Uterus (tissue), 4 donors: ENCODE measurements around the gene LRRC3. TPM values are rescaled to one million over a fixed set of nuclear protein-coding genes. Genes with fewer than 3 reads are reported as not detected.

ENCODE experiments used
- DNase-seq, 2 donors: peaks; one replicate each; pipeline ENCODE4 v3.0.0-alpha.2; 2019 to 2020
- H3K27ac ChIP-seq, 2 donors: fragments of 200-600 bp; sonication (generic); 1 replicate in 1 of 2; 2 replicates in 1 of 2; pipeline ENCODE4 v1.5.1; 2016 to 2018
- H3K27me3 ChIP-seq, 2 donors: fragments of 200-600 bp; sonication (generic); one replicate each; pipeline ENCODE4 v1.5.1; 2018 to 2019; ENCODE audit warnings: control low read depth in 1 of 2
- H3K36me3 ChIP-seq, 2 donors: fragments of 200-600 bp; sonication (generic); one replicate each; pipeline ENCODE4 v1.5.1; 2019; ENCODE audit warnings: control low read depth in 1 of 2
- H3K4me1 ChIP-seq, 2 donors: fragments of 200-600 bp; sonication (generic); one replicate each; pipeline ENCODE4 v1.5.1; 2018 to 2019; ENCODE audit warnings: control low read depth in 1 of 2
- H3K4me3 ChIP-seq, 2 donors: fragments of 200-600 bp; sonication (generic); 1 replicate in 1 of 2; 2 replicates in 1 of 2; pipeline ENCODE4 v1.5.1; 2018 to 2019; ENCODE audit warnings: mild to moderate bottlenecking in 1 of 2
- H3K9me3 ChIP-seq, 2 donors: fragments of 200-600 bp; sonication (generic); one replicate each; pipeline ENCODE4 v1.5.1; 2019; ENCODE audit warnings: control low read depth in 1 of 2
- POLR2A ChIP-seq, 2 donors: fragments of 450-650 bp; IDR thresholded peaks; one replicate each; pipeline ENCODE4 v1.6.1; 2016; ENCODE audit warnings: antibody characterized with exemption in 2 of 2, mild to moderate bottlenecking in 1 of 2, moderate library complexity in 1 of 2
- intact Hi-C: fragments of 100-400 bp; cut with DNase I; formaldehyde crosslinking; loops from one replicate; pipeline ENCODE4 v1.15.1; 2023; ENCODE audit warnings: low total_unique reads
- total RNA-seq, 4 donors: library from RNA; depleted of rRNA in 3 of 4; stranded (reverse); fragments of >200 nt in 3 of 4; gene quantifications; one replicate each; pipeline versions ENCODE4 v1.1.0 to v1.2.4, GENCODE V29; 2014 to 2023
- TF ChIP-seq, protein P1 (sequence below), 4 experiments: fragments of 200-600 bp in 2 of 4; fragments of 450-650 bp in 2 of 4; sonication (generic) in 2 of 4; IDR thresholded peaks; one replicate each; pipeline ENCODE4 v1.5.1; 2016 to 2019; ENCODE audit warnings: antibody characterized with exemption in 4 of 4, mild to moderate bottlenecking in 2 of 4, moderate library complexity in 1 of 4
- donor health status: DM: yes; HTN: yes; CAD: no.

The LRRC3 gene
- total RNA-seq, 4 donors from 2014 or later = under 0.01 to 2.3 (median 2.3) TPM; not detected in 1

DNA sequence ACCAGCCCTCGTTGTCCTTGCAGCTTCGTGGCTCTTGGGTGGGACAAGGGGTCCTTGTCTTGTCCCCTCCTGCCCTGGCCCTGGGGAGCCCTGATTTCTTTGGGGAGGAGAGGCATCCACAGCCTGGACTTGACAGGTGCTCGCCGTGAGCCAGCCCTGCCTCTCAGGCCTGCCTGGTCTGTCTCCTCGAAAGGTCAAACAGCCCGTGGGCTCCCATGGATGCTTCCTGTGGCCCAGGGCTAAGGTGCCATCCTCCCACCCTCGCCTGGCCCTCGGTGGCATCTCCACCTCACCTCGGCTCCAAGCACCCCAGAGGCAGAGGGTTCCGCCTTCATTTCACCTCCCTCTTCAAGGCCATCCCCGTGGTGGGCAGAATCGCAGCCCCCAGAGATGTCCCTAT, 9.0 kb downstream of the LRRC3 start:
- intact Hi-C loops = no loop called here
- H3K36me3 ChIP-seq = no peaks in the 10 kb centered on the region
- no peak overlapping the region for H3K4me3 ChIP-seq
- no peaks in the 10 kb centered on the region for H3K9me3 ChIP-seq
- no peak for DNase-seq
- no peak overlapping the region for H3K27ac ChIP-seq
- H3K27me3 ChIP-seq = no peaks in the 10 kb centered on the region
- TF ChIP-seq POLR2A (IDR thresholded peaks at IDR 0.05) = no peak
- TF ChIP-seq, protein P1, sequence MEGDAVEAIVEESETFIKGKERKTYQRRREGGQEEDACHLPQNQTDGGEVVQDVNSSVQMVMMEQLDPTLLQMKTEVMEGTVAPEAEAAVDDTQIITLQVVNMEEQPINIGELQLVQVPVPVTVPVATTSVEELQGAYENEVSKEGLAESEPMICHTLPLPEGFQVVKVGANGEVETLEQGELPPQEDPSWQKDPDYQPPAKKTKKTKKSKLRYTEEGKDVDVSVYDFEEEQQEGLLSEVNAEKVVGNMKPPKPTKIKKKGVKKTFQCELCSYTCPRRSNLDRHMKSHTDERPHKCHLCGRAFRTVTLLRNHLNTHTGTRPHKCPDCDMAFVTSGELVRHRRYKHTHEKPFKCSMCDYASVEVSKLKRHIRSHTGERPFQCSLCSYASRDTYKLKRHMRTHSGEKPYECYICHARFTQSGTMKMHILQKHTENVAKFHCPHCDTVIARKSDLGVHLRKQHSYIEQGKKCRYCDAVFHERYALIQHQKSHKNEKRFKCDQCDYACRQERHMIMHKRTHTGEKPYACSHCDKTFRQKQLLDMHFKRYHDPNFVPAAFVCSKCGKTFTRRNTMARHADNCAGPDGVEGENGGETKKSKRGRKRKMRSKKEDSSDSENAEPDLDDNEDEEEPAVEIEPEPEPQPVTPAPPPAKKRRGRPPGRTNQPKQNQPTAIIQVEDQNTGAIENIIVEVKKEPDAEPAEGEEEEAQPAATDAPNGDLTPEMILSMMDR (IDR thresholded peaks at IDR 0.05) = no peak
- H3K4me1 ChIP-seq = no peaks in the 10 kb centered on the region

DNA sequence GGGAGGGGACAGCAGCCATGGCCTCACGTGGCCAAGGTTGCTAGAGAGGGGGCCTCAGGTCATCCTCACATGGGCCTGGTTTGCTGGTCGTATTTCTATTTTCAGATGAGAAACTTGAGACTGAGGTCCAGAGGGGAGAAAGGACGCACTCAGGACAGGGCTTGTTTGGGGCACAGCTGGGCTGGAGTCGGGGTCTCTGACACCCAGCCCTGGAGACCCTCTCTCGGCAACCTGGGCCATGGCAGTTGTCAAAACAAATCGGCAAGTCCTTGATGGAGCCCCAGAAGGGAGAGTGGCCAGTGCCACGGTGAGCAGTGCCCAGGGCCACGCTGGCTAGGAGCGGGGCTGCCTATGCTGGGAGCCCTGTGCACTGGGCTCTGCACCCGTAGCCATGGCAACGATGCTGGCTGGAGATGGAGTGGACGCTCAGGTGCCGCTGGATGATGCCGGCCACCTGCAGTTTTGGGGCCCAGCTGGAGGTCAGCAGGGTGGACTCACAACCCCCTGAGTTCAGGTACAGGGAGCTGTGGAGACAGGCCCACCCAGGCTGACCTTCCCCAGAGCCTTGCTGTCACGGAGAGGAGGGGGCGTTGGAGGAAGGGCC, 11.1 kb downstream of the LRRC3 start:
- H3K36me3 ChIP-seq = no peaks in the 10 kb centered on the region
- no peaks in the 10 kb centered on the region for H3K27me3 ChIP-seq
- intact Hi-C loops = no loop called here
- TF ChIP-seq, protein P1 (IDR thresholded peaks at IDR 0.05) = no peak
- no peak for TF ChIP-seq POLR2A (IDR thresholded peaks at IDR 0.05)
- H3K9me3 ChIP-seq = no peaks in the 10 kb centered on the region
- no peaks in the 10 kb centered on the region for H3K4me1 ChIP-seq
- no peak overlapping the region for H3K4me3 ChIP-seq
- DNase-seq = no peak
- no peak overlapping the region for H3K27ac ChIP-seq

DNA sequence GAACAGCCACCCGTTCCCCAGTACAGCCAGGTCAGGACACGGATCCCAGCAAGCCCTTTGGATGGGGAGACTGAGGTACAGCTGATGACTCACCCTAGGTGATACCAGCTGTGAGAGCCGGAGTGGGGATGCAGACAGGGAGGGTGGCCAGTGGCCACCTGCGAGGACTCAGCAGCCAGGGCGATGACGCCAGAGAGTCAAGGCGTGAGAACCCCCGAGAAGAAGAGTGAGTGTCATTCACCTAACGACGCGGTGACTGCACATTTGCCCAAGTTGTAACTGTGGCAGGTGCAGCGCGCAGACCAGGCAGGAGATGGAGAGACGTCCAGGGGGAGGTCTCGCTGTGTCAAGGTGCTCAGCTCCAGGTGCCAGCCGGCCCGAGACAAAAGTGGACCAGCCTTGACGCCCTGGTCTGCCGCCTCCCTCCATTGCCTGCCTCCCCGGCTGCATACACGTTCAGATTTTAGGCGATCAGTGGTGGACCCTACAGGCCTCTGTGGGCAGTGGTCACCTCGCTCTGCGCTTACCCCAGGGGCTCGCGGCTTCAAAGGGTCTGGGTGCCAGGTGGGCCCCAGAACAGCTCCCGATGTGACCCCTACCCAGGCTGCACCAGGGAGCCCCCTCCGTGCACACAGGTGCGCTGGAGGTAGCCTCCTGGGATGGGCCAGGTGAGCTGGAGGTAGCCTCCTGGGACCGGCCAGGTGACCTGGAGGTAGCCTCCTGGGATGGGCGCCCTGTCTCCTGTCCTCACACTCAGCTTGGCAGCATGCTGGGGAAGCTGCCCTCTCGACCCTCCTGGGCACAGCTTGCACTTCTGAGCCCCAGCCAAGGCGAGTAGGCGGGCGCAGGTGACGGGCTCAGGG, 11.9 kb downstream of the LRRC3 start:
- no peaks in the 10 kb centered on the region for H3K9me3 ChIP-seq
- no peaks in the 10 kb centered on the region for H3K36me3 ChIP-seq
- DNase-seq = no peak
- H3K27me3 ChIP-seq = no peaks in the 10 kb centered on the region
- no peaks in the 10 kb centered on the region for H3K4me1 ChIP-seq
- TF ChIP-seq POLR2A (IDR thresholded peaks at IDR 0.05) = no peak
- TF ChIP-seq, protein P1 (IDR thresholded peaks at IDR 0.05) = no peak
- intact Hi-C loops = no loop called here
- H3K4me3 ChIP-seq = no peak overlapping the region
- no peak overlapping the region for H3K27ac ChIP-seq

DNA sequence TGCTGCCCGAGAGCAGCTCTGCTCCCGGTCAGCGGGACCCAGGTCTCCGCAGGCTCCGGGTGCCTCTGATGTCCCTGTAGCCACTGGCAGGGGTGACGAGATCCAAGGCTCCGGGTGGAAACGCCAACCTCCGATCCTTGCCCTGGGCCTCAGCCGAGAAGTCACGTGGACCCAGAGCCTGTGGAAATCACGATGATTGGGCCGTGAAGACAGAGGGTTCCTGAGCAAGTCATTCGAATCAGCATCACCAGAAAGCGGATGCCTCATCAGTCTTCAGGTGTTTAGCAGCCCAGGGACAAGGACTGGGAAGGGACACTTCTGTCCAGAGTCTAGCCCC, 12.5 kb downstream of the LRRC3 start:
- intact Hi-C loops = no loop called here
- no peaks in the 10 kb centered on the region for H3K36me3 ChIP-seq
- H3K9me3 ChIP-seq = no peaks in the 10 kb centered on the region
- no peaks in the 10 kb centered on the region for H3K27me3 ChIP-seq
- no peak overlapping the region for H3K4me3 ChIP-seq
- no peaks in the 10 kb centered on the region for H3K4me1 ChIP-seq
- TF ChIP-seq, protein P1 (IDR thresholded peaks at IDR 0.05) = no peak
- TF ChIP-seq POLR2A (IDR thresholded peaks at IDR 0.05) = no peak
- DNase-seq = no peak
- no peak overlapping the region for H3K27ac ChIP-seq

DNA sequence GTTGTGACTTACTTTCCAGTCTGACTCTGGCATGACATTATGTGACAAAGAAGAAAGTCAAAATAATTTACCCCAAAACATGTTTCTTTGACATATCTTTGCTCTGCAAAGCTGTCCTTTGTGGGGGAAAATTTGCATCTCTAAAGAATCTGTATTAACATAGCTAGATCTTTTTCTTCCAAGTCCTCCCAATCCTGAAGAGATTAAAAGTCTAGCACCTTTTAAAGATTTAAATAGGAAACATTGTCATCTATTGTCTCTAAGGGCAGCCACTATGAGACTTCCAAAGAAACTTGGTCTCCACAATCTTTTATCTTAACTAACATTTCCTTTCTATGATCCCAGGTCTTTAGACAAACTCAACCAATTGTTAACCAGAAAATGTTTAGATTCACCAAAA, 16.0 kb downstream of the LRRC3 start:
- no peaks in the 10 kb centered on the region for H3K27me3 ChIP-seq
- no peak overlapping the region for H3K27ac ChIP-seq
- no peaks in the 10 kb centered on the region for H3K4me1 ChIP-seq
- no peak for TF ChIP-seq POLR2A (IDR thresholded peaks at IDR 0.05)
- TF ChIP-seq, protein P1 (IDR thresholded peaks at IDR 0.05) = no peak
- DNase-seq = no peak
- no peaks in the 10 kb centered on the region for H3K36me3 ChIP-seq
- intact Hi-C loops = no loop called here
- no peak overlapping the region for H3K4me3 ChIP-seq
- H3K9me3 ChIP-seq = no peaks in the 10 kb centered on the region
